HCT116 (cell line): Measurements from ENCODE around the gene ADARB1.

Experiments used
- EGR1 ChIP-seq: IDR thresholded peaks from 2 replicates; pipeline ENCODE4 v1.6.1; 2012; ENCODE audit warnings: low read depth
- POLR2A ChIP-seq: IDR thresholded peaks from 2 replicates; pipeline ENCODE4 v1.7.0; 2011; ENCODE audit warnings: borderline replicate concordance; ENCODE audit not compliant: insufficient read depth, insufficient read length; ENCODE audit errors: extremely low read depth
- POLR2AphosphoS5 ChIP-seq: IDR thresholded peaks from 2 replicates; pipeline ENCODE4 v1.6.1; 2011; ENCODE audit warnings: mild to moderate bottlenecking, low read depth, low read length, moderate library complexity
- ZNF274 ChIP-seq: fragments of 200-500 bp; sonication (Bioruptor generic); IDR thresholded peaks from 2 replicates; pipeline ENCODE4 v1.6.1; 2014; ENCODE audit warnings: mild to moderate bottlenecking, low read depth, low read length, inconsistent platforms
- TF ChIP-seq, protein P1 (sequence below), 3 experiments: fragments of 200-600 bp in 1 of 3; sonication (generic) in 1 of 3; IDR thresholded peaks in 2 of 3; conservative IDR thresholded peaks in 1 of 3; 2 replicates each; pipeline ENCODE4 v1.5.1; 2012 to 2017; ENCODE audit warnings: low read depth in 2 of 3, low read length in 2 of 3, antibody characterized with exemption in 1 of 3, borderline replicate concordance in 1 of 3, control low read depth in 1 of 3, mild to moderate bottlenecking in 1 of 3, mixed read lengths in 1 of 3, mixed run types in 1 of 3, moderate library complexity in 1 of 3; ENCODE audit not compliant: insufficient read depth in 1 of 3
- TF ChIP-seq, protein P2 (sequence below): IDR thresholded peaks from 2 replicates; pipeline ENCODE4 v1.6.1; 2012

DNA sequence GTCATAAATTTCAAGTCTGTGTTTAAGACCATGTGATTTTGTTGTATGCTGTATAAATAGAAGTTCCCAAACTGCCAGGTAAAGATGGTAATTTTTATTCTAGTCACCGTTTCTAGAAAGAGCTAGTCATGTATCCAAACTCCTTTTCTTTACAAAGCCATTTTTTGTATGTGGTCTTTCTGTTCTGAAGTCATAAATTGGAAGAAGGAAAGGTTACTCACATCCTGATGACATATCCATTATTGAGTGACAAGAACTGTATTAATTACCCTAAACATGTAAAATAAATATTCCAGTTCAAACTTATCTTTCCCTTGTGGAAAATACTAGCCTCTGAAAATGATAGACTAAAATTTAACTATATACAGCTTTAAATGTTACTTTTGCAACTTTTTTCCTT, 108.6 kb downstream of the ADARB1 start:
- TF ChIP-seq, protein P1, sequence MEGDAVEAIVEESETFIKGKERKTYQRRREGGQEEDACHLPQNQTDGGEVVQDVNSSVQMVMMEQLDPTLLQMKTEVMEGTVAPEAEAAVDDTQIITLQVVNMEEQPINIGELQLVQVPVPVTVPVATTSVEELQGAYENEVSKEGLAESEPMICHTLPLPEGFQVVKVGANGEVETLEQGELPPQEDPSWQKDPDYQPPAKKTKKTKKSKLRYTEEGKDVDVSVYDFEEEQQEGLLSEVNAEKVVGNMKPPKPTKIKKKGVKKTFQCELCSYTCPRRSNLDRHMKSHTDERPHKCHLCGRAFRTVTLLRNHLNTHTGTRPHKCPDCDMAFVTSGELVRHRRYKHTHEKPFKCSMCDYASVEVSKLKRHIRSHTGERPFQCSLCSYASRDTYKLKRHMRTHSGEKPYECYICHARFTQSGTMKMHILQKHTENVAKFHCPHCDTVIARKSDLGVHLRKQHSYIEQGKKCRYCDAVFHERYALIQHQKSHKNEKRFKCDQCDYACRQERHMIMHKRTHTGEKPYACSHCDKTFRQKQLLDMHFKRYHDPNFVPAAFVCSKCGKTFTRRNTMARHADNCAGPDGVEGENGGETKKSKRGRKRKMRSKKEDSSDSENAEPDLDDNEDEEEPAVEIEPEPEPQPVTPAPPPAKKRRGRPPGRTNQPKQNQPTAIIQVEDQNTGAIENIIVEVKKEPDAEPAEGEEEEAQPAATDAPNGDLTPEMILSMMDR (IDR thresholded peaks at IDR 0.05 in 2 of 3, conservative IDR thresholded peaks at IDR 0.05 in 1 of 3; ENCODE audit: borderline replicate concordance in 1 of 3, insufficient read depth in 1 of 3, low read depth in 2 of 3, low read length in 2 of 3), result no peak
- no peak for TF ChIP-seq ZNF274
- TF ChIP-seq POLR2A, result no peak
- TF ChIP-seq, protein P2, sequence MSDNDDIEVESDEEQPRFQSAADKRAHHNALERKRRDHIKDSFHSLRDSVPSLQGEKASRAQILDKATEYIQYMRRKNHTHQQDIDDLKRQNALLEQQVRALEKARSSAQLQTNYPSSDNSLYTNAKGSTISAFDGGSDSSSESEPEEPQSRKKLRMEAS, result no peak
- TF ChIP-seq EGR1, result no peak
- TF ChIP-seq POLR2AphosphoS5, result no peak
